Measurements from ENCODE around the gene MYOM3.

Gene MYOM3

DNA sequence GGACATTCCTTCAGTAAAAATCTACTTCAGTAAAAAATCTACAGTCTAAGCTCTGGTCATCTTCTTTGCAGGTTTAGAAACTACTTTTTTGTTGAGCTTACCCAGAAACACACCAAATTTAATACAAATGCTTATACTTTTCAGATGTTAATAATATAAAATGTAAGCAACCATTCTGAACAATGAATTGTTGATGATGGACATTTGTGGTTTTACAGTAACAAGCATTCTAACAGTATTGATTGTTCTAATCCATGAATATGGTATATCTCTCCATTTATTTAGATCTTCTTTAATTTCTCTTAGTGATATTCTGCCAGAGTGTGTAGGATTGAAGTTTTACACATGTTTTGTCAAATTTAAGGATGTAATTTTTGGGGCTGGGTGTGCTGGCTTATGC lies 104.9 kb downstream of the MYOM3 start:
- Histone ChIP-seq H3K9me3 (ENCODE audit: control insufficient read depth in 1 of 2, low read length in 2 of 2) (no peaks in the 10 kb centered on the region), H3K4me3 (ENCODE audit: low read depth in 1 of 2, low read length in 2 of 2) (no peak overlapping the region), H3K4me1 (ENCODE audit: control insufficient read depth in 1 of 2, insufficient read depth in 2 of 2, low read length in 2 of 2) (peaks cover 4 to 9% of the 10 kb centered on the region in 2 donors), H3K27me3 (ENCODE audit: control insufficient read depth in 1 of 2, insufficient read depth in 2 of 2, low read length in 2 of 2) (no peaks in the 10 kb centered on the region), H3K9ac (ENCODE audit: low read depth in 1 of 2, low read length in 2 of 2) (no peak overlapping the region), H3K27ac (ENCODE audit: low read depth, low read length) (no peak overlapping the region), H3K36me3 (ENCODE audit: control insufficient read depth in 1 of 2, insufficient read depth in 2 of 2, low read length in 2 of 2) (no peaks in the 10 kb centered on the region)

Data from duodenal mucosa (tissue), 2 donors.